Measurements from ENCODE around the gene MACC1.

GRCh38 chr7:20095862-20096261 lies 121.3 kb downstream of the MACC1 start:
- TF ChIP-seq CTCF (IDR thresholded peaks at IDR 0.05) (no peak), POLR2A (IDR thresholded peaks at IDR 0.05) (no peak)
